A673 (cell line): ENCODE results near the gene ZNF692. TPM values are rescaled to one million over a fixed set of nuclear protein-coding genes. Genes with fewer than 3 reads are reported as not detected.

Experiments used
- BruUV-seq: library from RNA; stranded (reverse); fragments of 400-500 nt; replicated peaks from 2 replicates; lab custom pipeline; 2021; lab: Mats Ljungman, UMichigan
- CTCF ChIA-PET: fragments of 300-600 bp; sonication (Branson Sonifier 250); formaldehyde crosslinking; loops from one replicate; lab custom pipeline; 2022; ENCODE audit warnings: antibody characterized with exemption; lab: Charles Lee
- POLR2A ChIA-PET: fragments of 300-600 bp; sonication (Branson Sonifier 250); formaldehyde crosslinking; loops from one replicate; lab custom pipeline; 2022; ENCODE audit warnings: antibody characterized with exemption; ENCODE audit not compliant: low non-redundant PET; lab: Charles Lee
- DNase-seq: peaks from one replicate; pipeline ENCODE4 v3.0.0-alpha.2; 2015; ENCODE audit warnings: low spot score
- H3K27ac ChIP-seq: fragments of 200-600 bp; sonication (generic); 2 replicates; pipeline ENCODE4 v1.5.1; 2016; ENCODE audit warnings: mixed run types, low read depth, mild to moderate bottlenecking, mixed read lengths, antibody characterized with exemption, low read length; ENCODE audit not compliant: poor library complexity, severe bottlenecking
- H3K27me3 ChIP-seq: fragments of 200-600 bp; sonication (generic); replicated peaks from 2 replicates; pipeline ENCODE4 v1.6.1; 2017; ENCODE audit warnings: mixed run types, low read depth, mild to moderate bottlenecking, mixed read lengths, antibody characterized with exemption, low read length; ENCODE audit not compliant: insufficient read depth, poor library complexity
- H3K36me3 ChIP-seq: fragments of 200-600 bp; sonication (generic); 2 replicates; pipeline ENCODE4 v1.6.1; 2016; ENCODE audit warnings: mixed run types, mild to moderate bottlenecking, mixed read lengths, antibody characterized with exemption, low read length; ENCODE audit not compliant: insufficient read depth, poor library complexity, severe bottlenecking
- H3K4me1 ChIP-seq: fragments of 200-600 bp; sonication (generic); 2 replicates; pipeline ENCODE4 v1.6.1; 2017; ENCODE audit warnings: mixed run types, mild to moderate bottlenecking, mixed read lengths, antibody characterized with exemption, low read length; ENCODE audit not compliant: insufficient read depth, poor library complexity, severe bottlenecking
- H3K4me3 ChIP-seq: fragments of 200-600 bp; sonication (generic); 2 replicates; pipeline ENCODE4 v1.5.1; 2016; ENCODE audit warnings: low read depth, mixed run types, mild to moderate bottlenecking, mixed read lengths, low read length; ENCODE audit not compliant: poor library complexity, severe bottlenecking
- H3K9me3 ChIP-seq: fragments of 200-600 bp; sonication (generic); 2 replicates; pipeline ENCODE4 v1.6.1; 2016; ENCODE audit warnings: mixed run types, low read depth, mild to moderate bottlenecking, mixed read lengths, antibody characterized with exemption, low read length; ENCODE audit not compliant: poor library complexity, severe bottlenecking
- EZH2 ChIP-seq: fragments of 200-600 bp; sonication (generic); IDR thresholded peaks from 2 replicates; pipeline ENCODE4 v1.6.1; 2017; ENCODE audit warnings: borderline replicate concordance, low read depth, mild to moderate bottlenecking, mixed read lengths, antibody characterized with exemption, low read length; ENCODE audit not compliant: poor library complexity, severe bottlenecking
- intact Hi-C: fragments of 100-400 bp; cut with micrococcal nuclease; formaldehyde crosslinking; loops from one replicate; pipeline ENCODE4 v1.10.0; 2022; ENCODE audit not compliant: unreplicated experiment
- total RNA-seq: library from RNA; stranded (reverse); gene quantifications from 2 replicates; pipeline ENCODE4 v1.2.3, GENCODE V29; 2021
- TF ChIP-seq, protein P1 (sequence below): fragments of 300-800, 200-600 bp; sonication (generic); conservative IDR thresholded peaks from 2 replicates; pipeline ENCODE4 v1.5.1; 2017; ENCODE audit warnings: low read depth, mild to moderate bottlenecking, antibody characterized with exemption, low read length, moderate library complexity, mixed read lengths

Gene ZNF692
- total RNA-seq, 1 experiment from 2014 or later = 64.5 TPM

DNA sequence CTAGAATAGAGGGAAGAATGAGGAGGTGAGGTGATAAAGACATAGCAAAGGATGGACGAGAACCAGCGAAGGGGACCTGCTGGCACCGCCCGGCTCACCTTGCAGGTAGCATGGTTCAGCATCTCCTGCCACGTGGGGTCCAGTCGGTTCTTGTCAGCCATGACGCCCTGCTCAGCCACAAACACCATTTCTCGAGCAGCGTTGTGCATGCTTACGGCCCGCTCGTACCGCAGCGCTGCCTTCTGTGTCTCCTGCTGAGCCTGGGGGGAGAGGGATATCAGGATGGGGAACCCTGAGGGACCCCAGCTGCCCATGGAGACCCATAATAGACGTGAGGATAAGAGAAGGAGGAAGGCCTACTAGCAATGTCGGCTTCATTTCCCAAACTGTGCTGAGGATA is 44.5 kb downstream of the ZNF692 start:
- H3K4me3 ChIP-seq = no peak overlapping the region
- no peak for DNase-seq
- intact Hi-C loops = no loop called here
- BruUV-seq = no TSS peak
- H3K9me3 ChIP-seq = no peaks in the 10 kb centered on the region
- TF ChIP-seq EZH2 = no peak
- TF ChIP-seq, protein P1, sequence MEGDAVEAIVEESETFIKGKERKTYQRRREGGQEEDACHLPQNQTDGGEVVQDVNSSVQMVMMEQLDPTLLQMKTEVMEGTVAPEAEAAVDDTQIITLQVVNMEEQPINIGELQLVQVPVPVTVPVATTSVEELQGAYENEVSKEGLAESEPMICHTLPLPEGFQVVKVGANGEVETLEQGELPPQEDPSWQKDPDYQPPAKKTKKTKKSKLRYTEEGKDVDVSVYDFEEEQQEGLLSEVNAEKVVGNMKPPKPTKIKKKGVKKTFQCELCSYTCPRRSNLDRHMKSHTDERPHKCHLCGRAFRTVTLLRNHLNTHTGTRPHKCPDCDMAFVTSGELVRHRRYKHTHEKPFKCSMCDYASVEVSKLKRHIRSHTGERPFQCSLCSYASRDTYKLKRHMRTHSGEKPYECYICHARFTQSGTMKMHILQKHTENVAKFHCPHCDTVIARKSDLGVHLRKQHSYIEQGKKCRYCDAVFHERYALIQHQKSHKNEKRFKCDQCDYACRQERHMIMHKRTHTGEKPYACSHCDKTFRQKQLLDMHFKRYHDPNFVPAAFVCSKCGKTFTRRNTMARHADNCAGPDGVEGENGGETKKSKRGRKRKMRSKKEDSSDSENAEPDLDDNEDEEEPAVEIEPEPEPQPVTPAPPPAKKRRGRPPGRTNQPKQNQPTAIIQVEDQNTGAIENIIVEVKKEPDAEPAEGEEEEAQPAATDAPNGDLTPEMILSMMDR = no peak
- H3K27me3 ChIP-seq = no peaks in the 10 kb centered on the region
- H3K36me3 ChIP-seq = peaks cover 20% of the 10 kb centered on the region
- ChIA-PET POLR2A (no interaction called here), CTCF (no interaction called here)
- no peaks in the 10 kb centered on the region for H3K4me1 ChIP-seq
- H3K27ac ChIP-seq = no peak overlapping the region

DNA sequence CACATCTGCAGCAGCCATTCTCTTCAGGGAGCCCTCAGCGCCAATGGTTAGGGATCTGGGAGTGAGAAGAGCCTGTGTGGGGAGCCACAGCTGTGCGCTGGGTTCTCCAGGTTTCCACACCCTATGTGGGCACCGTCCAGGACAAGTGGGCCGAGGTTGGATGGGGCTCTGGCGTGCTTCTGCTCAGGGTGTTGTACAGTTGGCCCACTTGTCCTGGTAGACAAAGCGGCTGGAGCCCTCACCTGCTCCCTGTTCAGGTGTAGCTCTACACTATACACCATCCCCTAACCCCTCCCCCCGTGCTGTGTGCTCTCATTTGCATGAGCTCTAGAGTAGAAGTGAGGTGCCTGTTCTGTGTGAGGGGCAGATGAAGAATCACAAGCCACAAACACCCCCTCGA is 45.3 kb downstream of the ZNF692 start:
- Histone ChIP-seq H3K36me3 (peaks cover 20% of the 10 kb centered on the region), H3K27ac (no peak overlapping the region), H3K27me3 (no peaks in the 10 kb centered on the region), H3K4me1 (no peaks in the 10 kb centered on the region), H3K9me3 (no peaks in the 10 kb centered on the region), H3K4me3 (no peak overlapping the region)
- BruUV-seq = no TSS peak
- intact Hi-C loops = no loop called here
- CTCF ChIA-PET = no interaction called here
- TF ChIP-seq EZH2 = no peak
- TF ChIP-seq, protein P1 = no peak
- POLR2A ChIA-PET = no interaction called here
- no peak for DNase-seq

DNA sequence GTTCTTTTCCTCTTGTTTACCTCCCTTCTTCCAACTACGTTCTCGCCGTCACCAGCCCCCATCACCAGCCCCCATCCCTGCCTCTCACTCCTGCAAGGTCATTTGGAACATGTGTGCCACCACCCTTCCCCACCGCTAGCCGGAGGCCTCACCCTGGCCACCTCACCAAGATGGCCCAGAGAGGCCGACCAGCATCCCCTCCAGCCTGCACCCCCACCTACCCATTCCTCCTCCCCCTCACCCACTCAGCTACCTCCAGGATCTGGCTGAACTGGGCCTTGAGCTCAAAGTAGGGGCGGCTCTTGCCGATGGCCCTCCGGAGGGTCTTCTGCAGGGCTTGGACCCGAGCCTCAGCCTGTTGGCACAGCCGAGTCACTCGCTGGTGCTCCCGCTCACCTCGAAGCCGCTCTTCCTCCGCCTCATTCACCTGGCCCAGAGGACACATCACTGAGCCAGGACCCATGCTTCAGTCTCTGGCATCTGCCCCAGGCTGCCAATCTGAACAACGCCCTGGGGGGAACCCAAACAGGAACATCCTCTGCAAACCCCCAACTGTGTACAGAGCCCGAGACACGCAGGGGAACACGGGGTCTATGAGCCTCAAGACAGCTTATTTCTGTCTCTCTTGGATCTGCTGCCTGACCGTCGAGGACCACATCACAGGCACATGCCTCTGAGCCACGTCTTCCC is 46.0 kb downstream of the ZNF692 start:
- POLR2A ChIA-PET = no interaction called here
- intact Hi-C loops = no loop called here
- Histone ChIP-seq H3K27ac (no peak overlapping the region), H3K27me3 (no peaks in the 10 kb centered on the region), H3K4me1 (no peaks in the 10 kb centered on the region), H3K4me3 (no peak overlapping the region), H3K36me3 (peaks cover 20% of the 10 kb centered on the region), H3K9me3 (no peaks in the 10 kb centered on the region)
- BruUV-seq = no TSS peak
- no peak for TF ChIP-seq EZH2
- TF ChIP-seq, protein P1 = no peak
- no peak for DNase-seq
- CTCF ChIA-PET = no interaction called here
